Duodenal mucosa (tissue), 2 donors: Measurements from ENCODE around the gene TMEM147.

ENCODE experiments used
- H3K27ac ChIP-seq: one replicate; pipeline ENCODE4 v1.7.0; 2013; ENCODE audit warnings: low read depth, low read length
- H3K27me3 ChIP-seq, 2 donors: one replicate each; pipeline ENCODE4 v1.7.0; 2013; ENCODE audit warnings: low read length in 2 of 2, control low read depth in 1 of 2; ENCODE audit not compliant: insufficient read depth in 2 of 2, control insufficient read depth in 1 of 2
- H3K36me3 ChIP-seq, 2 donors: one replicate each; pipeline ENCODE4 v1.7.0; 2013; ENCODE audit warnings: low read length in 2 of 2, control low read depth in 1 of 2; ENCODE audit not compliant: insufficient read depth in 2 of 2, control insufficient read depth in 1 of 2
- H3K4me1 ChIP-seq, 2 donors: one replicate each; pipeline ENCODE4 v1.7.0; 2013; ENCODE audit warnings: low read length in 2 of 2, control low read depth in 1 of 2; ENCODE audit not compliant: insufficient read depth in 2 of 2, control insufficient read depth in 1 of 2
- H3K4me3 ChIP-seq, 2 donors: one replicate each; pipeline ENCODE4 v1.7.0; 2013; ENCODE audit warnings: low read length in 2 of 2, low read depth in 1 of 2
- H3K9ac ChIP-seq, 2 donors: one replicate each; pipeline ENCODE4 v1.7.0; 2013; ENCODE audit warnings: low read length in 2 of 2, low read depth in 1 of 2
- H3K9me3 ChIP-seq, 2 donors: one replicate each; pipeline ENCODE4 v1.7.0; 2013; ENCODE audit warnings: low read length in 2 of 2, control low read depth in 1 of 2; ENCODE audit not compliant: control insufficient read depth in 1 of 2

Gene TMEM147

DNA sequence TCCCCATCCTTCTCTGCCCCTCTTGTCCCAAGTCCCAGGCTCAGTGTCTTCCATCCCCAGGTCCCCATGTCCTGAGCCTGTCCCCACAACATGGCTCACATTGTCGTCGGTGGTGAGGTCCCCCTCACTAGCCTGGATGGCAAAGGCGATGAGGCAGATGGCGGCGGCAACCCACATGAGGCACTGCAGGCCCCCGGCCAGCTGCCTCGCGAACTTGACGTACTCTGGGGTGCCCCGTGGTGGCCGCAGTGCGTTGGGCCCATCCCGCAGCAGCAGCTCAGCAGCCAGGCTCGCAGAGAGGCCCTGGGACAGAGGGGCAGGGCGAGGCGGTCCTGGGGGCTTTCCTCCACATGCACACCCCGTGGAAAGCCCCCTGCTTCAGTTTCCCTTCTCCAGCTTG is 16.9 kb downstream of the TMEM147 start:
- no peak overlapping the region for H3K4me3 ChIP-seq
- no peak overlapping the region for H3K27ac ChIP-seq
- H3K9me3 ChIP-seq = no peaks in the 10 kb centered on the region
- no peak overlapping the region for H3K9ac ChIP-seq
- H3K4me1 ChIP-seq = peaks cover 0 to 3% of the 10 kb centered on the region in 2 donors
- H3K27me3 ChIP-seq = peaks cover 22 to 26% of the 10 kb centered on the region in 2 donors
- H3K36me3 ChIP-seq = no peaks in the 10 kb centered on the region

DNA sequence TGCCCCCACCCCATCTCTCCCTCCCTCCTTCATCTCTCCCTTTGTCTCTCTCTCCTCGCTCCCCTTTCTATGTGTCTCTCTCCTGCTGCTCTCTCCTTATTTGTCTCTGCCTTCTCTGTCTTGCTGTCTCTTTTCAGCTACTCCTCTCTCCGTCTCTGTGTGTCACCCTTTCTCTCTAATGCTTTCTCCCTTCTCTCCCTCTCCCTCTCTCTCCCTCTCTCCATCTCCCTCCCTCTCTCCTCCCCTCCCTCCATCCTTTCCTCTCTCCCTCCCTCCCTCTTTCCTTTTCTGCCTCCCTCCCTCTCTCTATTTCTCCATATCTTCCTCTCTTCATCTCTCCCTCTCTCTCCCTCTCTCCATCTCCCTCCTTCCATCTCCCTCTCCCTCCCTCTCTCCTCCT is 17.4 kb downstream of the TMEM147 start:
- peaks cover 20 to 26% of the 10 kb centered on the region in 2 donors for H3K27me3 ChIP-seq
- H3K36me3 ChIP-seq = no peaks in the 10 kb centered on the region
- H3K27ac ChIP-seq = no peak overlapping the region
- H3K9ac ChIP-seq = no peak overlapping the region
- H3K9me3 ChIP-seq = no peaks in the 10 kb centered on the region
- H3K4me1 ChIP-seq = peaks cover 0 to 3% of the 10 kb centered on the region in 2 donors
- H3K4me3 ChIP-seq = no peak overlapping the region

DNA sequence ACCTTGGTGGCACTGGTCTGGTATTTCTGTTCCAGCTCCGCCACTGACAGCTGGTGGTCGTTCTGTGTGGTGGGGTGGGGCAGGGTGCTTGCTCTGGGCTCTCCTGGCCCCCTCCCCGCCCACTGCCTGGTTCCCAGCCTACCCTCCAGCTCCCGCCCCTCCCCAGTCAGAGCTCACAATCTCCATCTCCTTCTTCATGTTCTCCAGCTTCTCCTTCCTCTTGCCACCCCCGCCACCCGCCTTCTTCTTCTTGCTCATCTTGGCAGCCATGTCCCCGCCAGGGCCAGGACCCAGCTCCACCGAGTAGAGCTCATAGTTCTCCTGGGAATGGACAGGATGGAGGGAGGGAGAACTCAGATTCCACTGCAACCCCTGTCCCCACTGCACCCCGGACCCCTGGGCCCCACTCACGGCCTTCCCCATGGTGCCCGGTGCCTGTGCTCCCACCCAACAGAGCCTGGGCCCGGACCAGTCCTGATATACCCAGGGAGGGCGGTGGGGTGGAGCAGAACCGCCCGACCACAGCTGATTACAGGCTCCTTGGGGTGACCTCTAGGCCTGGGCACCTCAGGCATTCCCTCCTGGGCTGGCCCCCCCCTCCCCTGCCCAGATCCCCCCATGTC is 17.9 kb downstream of the TMEM147 start, which contains the start of gene ATP4A:
Gene ATP4A (minus strand): TSS at position 452 of the 623 bp plus-strand sequence. CDS start 29 bp downstream, at position 423.
- H3K9me3 ChIP-seq = no peaks in the 10 kb centered on the region
- no peaks in the 10 kb centered on the region for H3K4me1 ChIP-seq
- H3K27me3 ChIP-seq = peaks cover 20 to 26% of the 10 kb centered on the region in 2 donors
- H3K27ac ChIP-seq = no peak within 1 kb of the TSS
- H3K9ac ChIP-seq = no peak within 1 kb of the TSS
- no peaks in the 10 kb centered on the region for H3K36me3 ChIP-seq
- no peak within 1 kb of the TSS for H3K4me3 ChIP-seq

- Histone ChIP-seq H3K27me3 (peaks cover 8 to 11% of the 10 kb centered on the region in 2 donors), H3K9ac (no peak overlapping the region)
These were observed 19.8 kb downstream of the TMEM147 start for GRCh38 chr19:35565016-35565856.

DNA sequence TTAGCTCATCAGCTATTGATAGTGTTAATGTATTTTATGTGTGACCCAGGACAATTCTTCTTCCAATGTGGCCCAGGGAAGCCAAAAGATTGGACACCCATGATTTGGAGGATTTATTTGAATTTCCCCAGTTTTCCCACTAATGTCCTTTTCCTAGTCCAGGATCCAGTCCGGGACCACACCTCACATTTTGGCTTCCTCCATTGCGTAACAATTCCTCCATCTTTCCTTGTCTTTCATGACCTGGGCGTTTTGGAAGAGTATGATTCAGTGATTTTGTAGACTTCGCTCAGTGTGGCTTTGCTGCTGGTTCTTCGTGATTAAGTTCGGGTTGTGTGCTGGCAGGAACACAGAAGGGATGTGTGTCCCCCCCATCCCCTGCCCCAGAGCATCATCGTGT is 21.3 kb downstream of the TMEM147 start:
- Histone ChIP-seq H3K27me3 (peaks cover 3 to 15% of the 10 kb centered on the region in 2 donors), H3K4me3 (no peak overlapping the region)

More at GRCh38 chr19:35565016-35565856, 19.8 kb downstream of the TMEM147 start:
- Histone ChIP-seq H3K4me3 (no peak overlapping the region), H3K36me3 (no peaks in the 10 kb centered on the region), H3K4me1 (no peaks in the 10 kb centered on the region), H3K27ac (no peak overlapping the region), H3K9me3 (no peaks in the 10 kb centered on the region)

GRCh38 chr19:35569281-35569781 is 23.9 kb downstream of the TMEM147 start:
- Histone ChIP-seq H3K36me3 (no peaks in the 10 kb centered on the region), H3K9ac (no peak overlapping the region), H3K4me1 (no peaks in the 10 kb centered on the region), H3K4me3 (no peak overlapping the region), H3K27me3 (peaks cover 0 to 9% of the 10 kb centered on the region in 2 donors), H3K27ac (no peak overlapping the region), H3K9me3 (no peaks in the 10 kb centered on the region)

More for the DNA sequence above, 21.3 kb downstream of the TMEM147 start:
- no peak overlapping the region for H3K27ac ChIP-seq
- no peaks in the 10 kb centered on the region for H3K36me3 ChIP-seq
- H3K9ac ChIP-seq = no peak overlapping the region
- H3K9me3 ChIP-seq = no peaks in the 10 kb centered on the region
- H3K4me1 ChIP-seq = no peaks in the 10 kb centered on the region

- Histone ChIP-seq H3K9ac (no peak overlapping the region), H3K4me1 (no peaks in the 10 kb centered on the region), H3K27ac (no peak overlapping the region), H3K27me3 (peaks cover 0 to 6% of the 10 kb centered on the region in 2 donors), H3K36me3 (no peaks in the 10 kb centered on the region), H3K4me3 (no peak overlapping the region), H3K9me3 (peaks cover 10 to 11% of the 10 kb centered on the region in 2 donors)
These were observed 26.1 kb downstream of the TMEM147 start for GRCh38 chr19:35571406-35571965.

- no peak overlapping the region for H3K9ac ChIP-seq
- no peaks in the 10 kb centered on the region for H3K4me1 ChIP-seq
- H3K27ac ChIP-seq = no peak overlapping the region
- no peaks in the 10 kb centered on the region for H3K27me3 ChIP-seq
- no peak overlapping the region for H3K4me3 ChIP-seq
- peaks cover 20 to 24% of the 10 kb centered on the region in 2 donors for H3K9me3 ChIP-seq
- H3K36me3 ChIP-seq = no peaks in the 10 kb centered on the region
These were observed 32.5 kb downstream of the TMEM147 start for GRCh38 chr19:35577918-35578317.

DNA sequence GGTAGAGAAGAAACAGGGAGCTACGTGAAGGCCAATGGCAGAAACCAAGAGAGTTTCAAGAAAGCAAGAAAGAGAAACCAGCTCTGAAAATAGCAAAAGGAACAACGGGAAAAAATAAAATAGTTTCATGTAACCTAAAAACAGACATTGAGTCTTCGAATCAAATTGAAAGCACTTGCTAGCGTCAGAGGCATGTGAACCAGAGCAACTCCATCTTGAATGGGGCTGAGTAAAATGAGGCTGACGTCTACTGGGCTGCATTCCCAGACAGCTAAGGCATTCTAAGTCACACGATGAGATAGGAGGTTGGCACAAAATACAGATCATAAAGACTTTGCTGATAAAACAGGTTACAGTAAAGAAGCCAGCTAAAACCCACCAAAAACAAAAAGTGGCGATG is 33.3 kb downstream of the TMEM147 start:
- H3K36me3 ChIP-seq = no peaks in the 10 kb centered on the region
- H3K27ac ChIP-seq = no peak overlapping the region
- no peaks in the 10 kb centered on the region for H3K27me3 ChIP-seq
- H3K9me3 ChIP-seq = peaks cover 20 to 24% of the 10 kb centered on the region in 2 donors
- H3K9ac ChIP-seq = no peak overlapping the region
- H3K4me3 ChIP-seq = no peak overlapping the region
- no peaks in the 10 kb centered on the region for H3K4me1 ChIP-seq

DNA sequence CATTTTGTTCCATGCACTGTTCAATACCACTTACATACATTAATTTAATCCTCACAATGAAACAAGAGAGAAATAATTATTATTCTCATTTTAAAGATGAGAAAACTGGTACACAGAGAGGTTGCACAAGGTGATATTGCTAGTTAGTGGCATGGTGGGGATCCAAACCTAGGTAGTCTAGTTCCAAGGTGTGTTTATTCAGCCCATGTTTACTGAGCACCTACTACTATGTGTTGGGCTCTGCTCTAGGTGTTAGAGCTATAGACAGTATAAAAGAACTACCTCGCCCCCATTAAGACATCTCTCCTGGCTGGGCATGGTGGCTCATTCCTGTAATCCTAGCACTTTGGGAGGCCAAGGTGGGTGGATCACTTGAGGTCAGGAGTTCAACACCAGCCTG is 37.3 kb downstream of the TMEM147 start:
- Histone ChIP-seq H3K9ac (no peak overlapping the region), H3K4me3 (no peak overlapping the region), H3K36me3 (no peaks in the 10 kb centered on the region), H3K27me3 (no peaks in the 10 kb centered on the region), H3K27ac (no peak overlapping the region), H3K4me1 (no peaks in the 10 kb centered on the region), H3K9me3 (peaks cover 0 to 1% of the 10 kb centered on the region in 2 donors)
